Vagina (tissue), 2 donors: ENCODE data around the gene AGRN. TPM values are rescaled to one million over a fixed set of nuclear protein-coding genes. Genes with fewer than 3 reads are reported as not detected.
"Not testable (repeated sequence)": the region's sequence is repeated elsewhere in the genome, so short reads cannot be mapped to it uniquely, and the experiment has no call there.

Source experiments
- DNase-seq, 2 donors: peaks; one replicate each; pipeline ENCODE4 v3.0.0-alpha.2; 2017; ENCODE audit errors: extremely low spot score in 2 of 2
- H3K27ac ChIP-seq: fragments of 200-600 bp; sonication (generic); one replicate; pipeline ENCODE4 v1.5.1; 2019
- H3K27me3 ChIP-seq: fragments of 200-600 bp; sonication (generic); one replicate; pipeline ENCODE4 v1.5.1; 2019
- H3K36me3 ChIP-seq, 2 donors: fragments of 200-600 bp; sonication (generic); one replicate each; pipeline ENCODE4 v1.5.1; 2017 to 2019
- H3K4me1 ChIP-seq: fragments of 200-600 bp; sonication (generic); one replicate; pipeline ENCODE4 v1.5.1; 2019
- H3K4me3 ChIP-seq, 2 donors: fragments of 200-600 bp; sonication (generic); 1 replicate in 1 of 2; 2 replicates in 1 of 2; pipeline ENCODE4 v1.5.1; 2016 to 2019
- H3K9me3 ChIP-seq: fragments of 200-600 bp; sonication (generic); one replicate; pipeline ENCODE4 v1.5.1; 2019
- POLR2A ChIP-seq, 2 donors: fragments of 450-650 bp; IDR thresholded peaks; one replicate each; pipeline ENCODE4 v1.6.1; 2017; ENCODE audit warnings: antibody characterized with exemption in 2 of 2, mild to moderate bottlenecking in 2 of 2, moderate library complexity in 2 of 2
- POLR2AphosphoS5 ChIP-seq, 2 donors: sonication (generic); formaldehyde crosslinking; IDR thresholded peaks; one replicate each; pipeline ENCODE4 v1.9.0; 2017; ENCODE audit warnings: antibody characterized with exemption in 2 of 2, mild to moderate bottlenecking in 2 of 2, low read depth in 1 of 2; ENCODE audit not compliant: insufficient read depth in 1 of 2
- intact Hi-C: fragments of 100-400 bp; cut with DNase I; formaldehyde crosslinking; loops from one replicate; pipeline ENCODE4 v1.15.1; 2023
- total RNA-seq: library from RNA; depleted of rRNA; stranded (reverse); fragments of >200 nt; gene quantifications from one replicate; pipeline ENCODE4 v1.2.3, GENCODE V29; 2016
- TF ChIP-seq, protein P1 (sequence below), 3 experiments: fragments of 450-650 bp in 2 of 3; fragments of 200-600 bp in 1 of 3; sonication (generic) in 1 of 3; IDR thresholded peaks; one replicate each; pipeline ENCODE4 v1.5.1; 2017 to 2019; ENCODE audit warnings: antibody characterized with exemption in 3 of 3, mild to moderate bottlenecking in 2 of 3, moderate library complexity in 2 of 3

Gene AGRN
- total RNA-seq, 1 donor from 2014 or later = 25.5 TPM

DNA sequence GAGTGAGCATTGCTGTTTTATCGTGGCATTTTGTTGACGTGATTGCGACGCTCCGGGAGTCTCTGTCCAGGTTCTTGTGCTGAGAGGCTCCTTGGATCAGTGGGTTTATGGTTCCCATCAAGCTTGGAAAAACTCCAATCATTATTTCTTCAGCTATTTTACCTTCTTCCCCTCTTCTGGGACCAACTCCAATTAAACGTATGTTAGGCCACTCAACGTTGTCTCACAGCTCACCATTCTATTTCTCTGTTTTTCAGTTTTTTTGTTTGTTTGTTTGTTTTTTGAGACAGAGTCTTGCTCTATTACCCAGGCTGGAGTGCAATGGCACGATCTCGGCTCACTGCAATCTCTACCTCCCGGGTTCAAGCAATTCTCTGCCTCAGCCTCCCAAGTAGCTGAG, 28.0 kb upstream of the AGRN start:
- peaks cover 8% of the 10 kb centered on the region for H3K9me3 ChIP-seq
- intact Hi-C loops = no loop called here
- no peak for DNase-seq
- H3K4me1 ChIP-seq = no peaks in the 10 kb centered on the region
- no peaks in the 10 kb centered on the region for H3K36me3 ChIP-seq
- H3K27ac ChIP-seq = no peak overlapping the region
- TF ChIP-seq POLR2AphosphoS5 (IDR thresholded peaks at IDR 0.05; ENCODE audit: insufficient read depth in 1 of 2, low read depth in 1 of 2) (no peak), POLR2A (IDR thresholded peaks at IDR 0.05) (no peak)
- TF ChIP-seq, protein P1, sequence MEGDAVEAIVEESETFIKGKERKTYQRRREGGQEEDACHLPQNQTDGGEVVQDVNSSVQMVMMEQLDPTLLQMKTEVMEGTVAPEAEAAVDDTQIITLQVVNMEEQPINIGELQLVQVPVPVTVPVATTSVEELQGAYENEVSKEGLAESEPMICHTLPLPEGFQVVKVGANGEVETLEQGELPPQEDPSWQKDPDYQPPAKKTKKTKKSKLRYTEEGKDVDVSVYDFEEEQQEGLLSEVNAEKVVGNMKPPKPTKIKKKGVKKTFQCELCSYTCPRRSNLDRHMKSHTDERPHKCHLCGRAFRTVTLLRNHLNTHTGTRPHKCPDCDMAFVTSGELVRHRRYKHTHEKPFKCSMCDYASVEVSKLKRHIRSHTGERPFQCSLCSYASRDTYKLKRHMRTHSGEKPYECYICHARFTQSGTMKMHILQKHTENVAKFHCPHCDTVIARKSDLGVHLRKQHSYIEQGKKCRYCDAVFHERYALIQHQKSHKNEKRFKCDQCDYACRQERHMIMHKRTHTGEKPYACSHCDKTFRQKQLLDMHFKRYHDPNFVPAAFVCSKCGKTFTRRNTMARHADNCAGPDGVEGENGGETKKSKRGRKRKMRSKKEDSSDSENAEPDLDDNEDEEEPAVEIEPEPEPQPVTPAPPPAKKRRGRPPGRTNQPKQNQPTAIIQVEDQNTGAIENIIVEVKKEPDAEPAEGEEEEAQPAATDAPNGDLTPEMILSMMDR (IDR thresholded peaks at IDR 0.05) = no peak
- no peaks in the 10 kb centered on the region for H3K27me3 ChIP-seq
- H3K4me3 ChIP-seq = no peak overlapping the region

DNA sequence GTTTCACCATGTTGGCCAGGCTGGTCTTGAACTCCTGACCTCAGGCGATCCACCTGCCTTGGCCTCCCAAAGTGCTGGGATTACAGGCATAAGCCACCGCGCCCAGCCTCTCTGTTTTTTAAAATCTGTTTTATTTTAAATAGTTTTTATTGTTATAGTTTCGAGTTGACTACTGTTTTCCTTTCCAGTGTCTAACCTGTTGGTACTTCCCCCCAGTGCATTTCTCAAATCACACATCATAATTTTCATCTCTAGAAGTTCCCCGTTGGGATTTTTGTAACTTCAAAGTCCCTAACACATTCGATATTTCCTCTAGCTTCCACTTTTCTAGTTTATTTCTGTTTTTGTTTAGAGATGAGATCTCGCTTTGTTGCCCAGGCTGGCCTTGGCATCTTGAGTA, 27.6 kb upstream of the AGRN start:
- TF ChIP-seq POLR2AphosphoS5 (IDR thresholded peaks at IDR 0.05; ENCODE audit: insufficient read depth in 1 of 2, low read depth in 1 of 2) = no peak
- TF ChIP-seq POLR2A (IDR thresholded peaks at IDR 0.05) = no peak
- TF ChIP-seq, protein P1 (IDR thresholded peaks at IDR 0.05) = no peak
- peaks cover 8% of the 10 kb centered on the region for H3K9me3 ChIP-seq
- no peak for DNase-seq
- H3K27ac ChIP-seq = no peak overlapping the region
- no peaks in the 10 kb centered on the region for H3K36me3 ChIP-seq
- no peaks in the 10 kb centered on the region for H3K4me1 ChIP-seq
- H3K4me3 ChIP-seq = no peak overlapping the region
- no peaks in the 10 kb centered on the region for H3K27me3 ChIP-seq
- intact Hi-C loops = no loop called here

DNA sequence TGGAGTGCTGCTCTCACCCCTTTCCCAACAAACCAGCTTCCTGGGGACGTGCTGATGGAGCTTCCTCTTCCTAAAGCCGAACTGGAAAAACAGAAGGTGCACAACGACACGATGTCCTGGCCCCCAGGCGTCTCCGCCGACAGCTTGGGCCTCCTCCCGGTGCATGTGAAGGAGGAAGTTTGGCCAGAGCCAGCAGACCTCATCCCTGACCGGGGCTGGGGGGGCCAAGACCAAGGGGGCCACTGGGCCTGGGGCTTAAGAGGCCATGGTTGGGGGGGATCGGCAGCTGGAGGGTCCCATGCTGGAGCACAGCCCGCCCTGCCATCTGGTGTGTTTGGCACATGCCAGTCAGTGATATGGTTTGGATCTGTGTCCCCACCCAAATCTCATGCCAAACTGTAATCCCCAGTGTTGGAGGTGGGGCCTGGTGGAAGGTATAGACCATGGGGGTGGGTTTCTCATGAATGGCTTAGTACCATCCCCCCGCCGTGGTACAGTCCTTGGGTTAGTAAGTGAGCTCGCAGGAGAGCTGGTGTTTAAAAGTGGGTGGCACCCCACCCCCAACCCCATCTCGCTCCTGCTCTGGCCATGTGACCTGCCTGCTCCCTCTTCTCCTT, 26.4 kb upstream of the AGRN start:
- H3K4me1 ChIP-seq = peaks cover 10% of the 10 kb centered on the region
- no peak overlapping the region for H3K27ac ChIP-seq
- no peaks in the 10 kb centered on the region for H3K27me3 ChIP-seq
- intact Hi-C loops = no loop called here
- no peak overlapping the region for H3K4me3 ChIP-seq
- TF ChIP-seq POLR2A (IDR thresholded peaks at IDR 0.05) = no peak
- no peak for TF ChIP-seq POLR2AphosphoS5 (IDR thresholded peaks at IDR 0.05; ENCODE audit: insufficient read depth in 1 of 2, low read depth in 1 of 2)
- no peak for DNase-seq
- no peaks in the 10 kb centered on the region for H3K36me3 ChIP-seq
- peaks cover 8% of the 10 kb centered on the region for H3K9me3 ChIP-seq

DNA sequence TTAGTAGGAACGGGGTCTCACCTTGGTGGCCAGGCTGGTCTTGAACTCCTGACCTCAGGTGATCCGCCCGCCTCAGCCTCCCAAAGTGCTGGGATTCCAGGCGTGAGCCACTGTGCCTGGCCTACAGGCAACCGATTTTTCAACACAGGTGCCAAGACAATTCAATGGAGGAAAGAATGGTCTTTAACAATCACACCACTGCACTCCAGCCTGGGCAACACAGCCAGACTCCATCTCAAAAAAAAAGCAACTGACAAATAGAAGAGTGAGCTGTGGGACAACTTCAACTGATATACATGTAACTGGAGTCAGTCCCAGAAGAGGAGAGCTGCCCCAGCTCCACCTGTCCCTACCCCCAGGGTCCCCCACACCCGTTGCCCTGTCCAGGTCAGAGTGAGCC, 25.4 kb upstream of the AGRN start:
- DNase-seq, H3K36me3 ChIP-seq, intact Hi-C loops, H3K4me3 ChIP-seq, H3K9me3 ChIP-seq, H3K27ac ChIP-seq, H3K27me3 ChIP-seq: not testable (repeated sequence)
- peaks cover 15% of the 10 kb centered on the region for H3K4me1 ChIP-seq

DNA sequence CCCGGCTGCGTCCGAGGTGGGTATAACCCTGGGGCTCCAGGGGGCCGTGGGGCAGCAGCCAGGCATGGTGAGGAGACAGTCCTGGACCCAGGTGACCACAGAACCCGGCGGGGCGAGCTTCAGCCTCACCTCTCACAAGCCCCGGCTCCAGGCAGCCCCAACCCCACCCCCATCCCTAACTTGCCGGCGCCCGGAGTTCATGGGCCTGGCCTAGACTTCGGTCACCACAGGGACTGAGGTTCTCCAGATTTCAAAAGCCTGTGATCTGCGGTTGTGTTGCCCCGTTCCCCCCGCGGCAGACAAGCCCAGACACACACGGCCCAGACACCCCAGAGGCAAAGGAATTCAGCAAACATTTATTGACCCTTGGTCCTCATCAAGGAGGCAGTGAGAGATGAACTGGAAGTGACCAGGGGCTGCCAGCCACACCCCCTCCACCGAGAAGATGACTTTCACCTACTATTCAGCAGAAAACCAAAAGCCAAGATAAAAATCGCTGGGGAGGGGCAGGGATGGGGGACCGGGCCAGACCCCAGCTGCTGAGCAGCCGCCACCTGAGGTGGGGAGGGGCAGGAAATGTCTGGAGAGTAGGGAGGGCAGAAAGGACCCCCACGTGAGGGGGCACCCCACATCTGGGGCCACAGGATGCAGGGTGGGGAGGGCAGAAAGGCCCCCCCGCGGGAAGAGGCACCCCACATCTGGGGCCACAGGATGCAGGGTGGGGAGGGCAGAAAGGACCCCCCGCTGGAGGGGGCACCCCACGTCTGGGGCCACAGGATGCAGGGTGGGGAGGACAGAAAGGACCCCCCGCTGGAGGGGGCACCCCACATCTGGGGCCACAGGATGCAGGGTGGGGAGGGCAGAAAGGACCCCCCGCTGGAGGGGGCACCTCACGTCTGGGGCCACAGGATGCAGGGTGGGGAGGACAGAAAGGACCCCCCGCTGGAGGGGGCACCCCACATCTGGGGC, 24.0 kb upstream of the AGRN start:
- H3K4me3 ChIP-seq = no peak overlapping the region
- H3K4me1 ChIP-seq = peaks cover 20% of the 10 kb centered on the region
- H3K27me3 ChIP-seq = no peaks in the 10 kb centered on the region
- peaks cover 8% of the 10 kb centered on the region for H3K9me3 ChIP-seq
- DNase-seq = peak in 1 of 2 donors; percentile 86
- H3K27ac ChIP-seq = no peak overlapping the region
- intact Hi-C loops = no loop called here
- TF ChIP-seq, protein P1 (IDR thresholded peaks at IDR 0.05) = no peak
- TF ChIP-seq POLR2AphosphoS5 (IDR thresholded peaks at IDR 0.05; ENCODE audit: insufficient read depth in 1 of 2, low read depth in 1 of 2) = no peak
- TF ChIP-seq POLR2A (IDR thresholded peaks at IDR 0.05) = no peak
- H3K36me3 ChIP-seq = no peaks in the 10 kb centered on the region
